Stimulated activated CD8-positive, alpha-beta memory T cell treated with anti-CD3 and anti-CD28 coated beads, Interleukin-12 subunit alpha, Interleukin-12 subunit beta, amount 100 ng/mL, for 4 hours (primary cell): ENCODE measurements around the gene SLCO3A1.

ENCODE experiments used
- DNase-seq: peaks from one replicate; pipeline ENCODE4 v3.0.0-alpha.2; 2020; ENCODE audit warnings: low read depth

The SLCO3A1 gene

DNA sequence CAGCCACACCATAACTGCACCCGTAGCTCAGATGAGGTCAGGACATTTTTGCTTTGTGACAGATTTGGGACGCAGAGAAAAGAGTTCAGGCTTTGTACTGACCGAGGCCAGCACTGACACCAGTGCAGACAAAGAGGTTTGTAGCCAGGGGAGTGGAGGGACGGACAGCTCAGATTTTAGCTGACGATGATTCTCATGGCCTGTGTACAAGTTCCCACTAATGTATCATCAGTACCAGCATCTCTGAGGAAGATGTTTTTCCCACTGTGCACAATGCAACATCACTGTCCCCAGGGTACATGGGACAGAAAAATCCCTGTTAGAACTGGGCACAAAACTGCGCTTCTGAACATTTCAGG is 112.7 kb downstream of the SLCO3A1 start:
- no peak for DNase-seq

DNA sequence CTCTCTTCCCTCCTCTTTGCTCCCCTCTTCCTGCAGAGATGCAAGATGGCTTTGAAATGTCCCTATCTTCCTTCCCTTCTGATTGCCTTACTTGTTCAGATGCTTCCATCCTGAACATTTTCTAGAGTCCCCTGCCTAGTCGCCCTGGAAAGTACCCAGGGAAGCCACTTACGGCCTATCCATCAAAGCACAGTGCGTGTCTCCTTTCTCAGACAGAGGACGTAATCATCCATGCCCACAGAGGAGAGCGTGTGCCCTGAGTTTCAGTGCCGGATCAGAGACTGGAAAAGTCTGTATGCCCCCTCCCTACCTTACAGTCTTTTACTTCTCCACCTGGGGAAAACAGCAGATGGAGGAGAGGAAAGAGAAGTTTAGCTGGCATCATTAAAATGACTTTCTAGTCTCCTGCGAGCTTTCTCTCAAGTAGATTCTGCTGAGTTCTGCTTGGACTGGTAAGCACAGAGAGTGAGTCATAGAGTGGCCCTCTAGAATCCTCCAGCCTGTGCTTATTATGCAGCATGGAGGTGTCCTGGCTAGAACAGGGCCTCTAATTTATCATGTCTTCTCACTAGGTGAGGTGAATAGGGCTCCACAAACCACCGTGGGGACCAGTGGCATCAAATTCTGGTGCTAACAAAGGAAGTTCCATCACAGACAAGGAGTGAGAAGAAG is 114.6 kb downstream of the SLCO3A1 start:
- no peak for DNase-seq

DNA sequence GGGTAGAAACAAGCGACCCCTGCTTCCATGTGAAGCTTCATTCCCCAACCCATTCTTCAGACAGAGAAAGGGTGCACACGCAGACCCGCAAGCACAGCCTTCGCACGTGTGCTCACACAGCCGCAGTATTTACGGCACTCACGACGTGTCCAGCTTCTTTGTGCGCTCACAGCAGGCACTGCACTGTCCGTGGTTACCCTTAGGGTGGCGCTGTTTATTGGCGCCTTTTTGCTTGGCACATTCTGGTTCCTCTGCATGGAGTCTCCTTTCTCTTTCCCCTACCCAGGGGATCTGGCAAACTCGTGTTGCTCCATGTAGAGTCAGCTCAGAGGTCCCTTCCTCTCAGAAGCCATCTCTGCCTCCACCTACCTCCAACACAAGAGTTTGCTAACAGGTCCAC is 115.1 kb downstream of the SLCO3A1 start:
- DNase-seq = no peak

DNA sequence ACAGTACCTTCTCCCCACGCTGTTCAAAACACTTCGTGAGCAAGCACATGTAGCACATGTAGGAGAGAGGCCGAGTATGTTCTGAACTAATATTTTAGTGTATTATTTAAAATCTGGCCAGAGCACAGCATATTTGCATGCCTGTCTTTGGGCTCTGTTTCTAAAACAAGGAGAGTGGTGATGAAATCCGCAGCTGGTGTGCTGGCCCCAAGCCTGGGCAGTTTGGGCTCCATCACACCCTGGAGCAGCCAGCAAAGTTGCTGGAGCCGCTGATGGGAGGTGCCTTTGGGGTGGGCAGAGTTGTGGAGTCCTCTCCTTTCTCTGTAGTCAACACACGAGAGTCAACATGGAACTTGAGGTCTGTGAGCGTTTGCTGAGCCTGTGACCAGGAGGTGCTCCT is 116.6 kb downstream of the SLCO3A1 start:
- no peak for DNase-seq

DNA sequence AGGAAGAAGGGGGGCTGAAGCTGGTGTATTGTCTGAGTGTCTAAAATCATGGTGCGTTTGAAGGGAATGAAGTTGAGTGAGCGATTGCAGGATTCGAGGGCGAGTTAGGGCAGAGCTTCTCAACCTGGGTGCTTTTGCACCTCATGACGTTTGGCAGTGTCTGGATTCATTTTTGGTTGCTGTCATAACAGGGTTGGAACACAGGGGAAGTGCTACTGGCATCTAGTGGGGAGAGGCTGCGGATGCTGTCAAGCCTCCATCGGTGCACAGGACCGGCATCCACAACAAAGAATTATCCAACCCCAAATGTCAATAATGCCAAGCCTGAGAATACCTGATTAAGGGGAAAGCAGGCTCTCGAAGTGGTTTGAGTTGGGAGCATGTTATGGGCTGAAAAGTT is 120.0 kb downstream of the SLCO3A1 start:
- DNase-seq = no peak

DNA sequence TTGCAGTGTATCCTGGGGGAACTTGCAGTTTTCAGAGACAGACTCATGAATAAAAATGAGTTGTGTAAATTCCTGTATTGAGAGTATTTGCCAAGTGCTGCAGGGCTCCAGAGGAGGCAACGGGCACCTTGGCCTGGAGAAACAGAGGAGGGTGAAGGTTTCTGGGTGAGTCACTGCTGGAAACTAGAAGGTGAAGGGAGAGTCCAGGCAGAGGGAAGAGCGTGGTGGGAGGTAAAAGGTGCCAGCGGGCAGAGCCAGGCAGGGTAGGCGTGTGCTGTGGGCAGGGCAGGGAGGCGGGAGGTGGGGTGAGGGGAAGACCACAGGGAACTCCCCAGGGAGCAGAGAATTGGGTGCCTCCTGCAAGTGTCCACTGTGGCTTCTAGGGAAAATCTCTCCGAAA is 120.8 kb downstream of the SLCO3A1 start:
- no peak for DNase-seq

DNA sequence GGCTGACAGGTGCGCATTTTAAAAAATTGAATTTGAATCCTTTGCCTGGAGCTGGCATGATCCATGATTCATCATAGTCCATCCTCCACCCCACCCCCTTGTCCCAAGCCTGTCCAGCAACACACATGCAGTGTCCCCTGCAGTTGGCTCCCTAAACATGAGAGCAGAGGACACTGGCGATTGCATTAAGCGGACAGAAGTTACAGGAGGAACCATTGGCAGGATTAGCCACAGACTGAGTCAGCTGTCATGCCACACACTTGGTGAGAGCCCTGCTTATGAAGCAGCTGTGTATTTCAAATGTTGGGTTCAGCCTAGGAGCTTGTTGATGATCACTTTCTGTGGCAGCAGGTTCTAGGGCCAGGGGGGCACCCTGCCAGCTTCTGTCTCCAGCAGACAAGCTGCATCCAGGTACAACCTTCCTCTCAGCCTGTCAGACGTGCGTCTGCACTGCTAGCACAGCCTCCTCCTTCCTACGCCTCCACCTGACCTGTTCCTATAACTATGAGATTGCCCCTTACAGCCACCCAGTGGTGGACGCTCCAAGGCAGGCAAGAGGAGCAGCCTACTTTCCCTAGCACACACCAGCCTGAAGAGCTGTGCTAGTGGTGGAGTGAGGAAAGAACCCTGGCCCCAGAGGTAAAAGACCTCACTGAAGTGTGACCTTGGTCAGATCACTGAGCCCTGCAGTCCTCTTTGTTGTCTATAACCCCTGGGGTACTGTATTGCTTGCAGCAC is 121.9 kb downstream of the SLCO3A1 start:
- DNase-seq = no peak

DNA sequence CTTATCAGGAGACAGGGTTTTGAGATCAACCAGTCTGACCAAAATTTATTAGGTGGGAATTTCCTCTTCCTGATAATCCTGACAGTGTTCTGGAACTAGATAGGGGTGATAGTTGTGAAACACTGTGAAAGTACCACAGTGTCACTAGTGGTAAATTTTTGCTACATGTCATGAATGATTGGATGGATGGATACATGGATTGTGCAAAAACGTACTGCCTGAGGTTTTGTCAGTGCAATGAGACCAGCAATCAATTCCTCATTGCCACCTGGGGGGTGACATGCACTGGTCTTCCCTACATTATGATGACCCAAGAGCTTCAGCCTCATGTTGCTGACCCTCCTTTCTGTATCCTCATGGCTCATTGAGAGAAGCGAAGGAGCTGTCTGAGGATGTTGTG is 123.5 kb downstream of the SLCO3A1 start:
- no peak for DNase-seq

DNA sequence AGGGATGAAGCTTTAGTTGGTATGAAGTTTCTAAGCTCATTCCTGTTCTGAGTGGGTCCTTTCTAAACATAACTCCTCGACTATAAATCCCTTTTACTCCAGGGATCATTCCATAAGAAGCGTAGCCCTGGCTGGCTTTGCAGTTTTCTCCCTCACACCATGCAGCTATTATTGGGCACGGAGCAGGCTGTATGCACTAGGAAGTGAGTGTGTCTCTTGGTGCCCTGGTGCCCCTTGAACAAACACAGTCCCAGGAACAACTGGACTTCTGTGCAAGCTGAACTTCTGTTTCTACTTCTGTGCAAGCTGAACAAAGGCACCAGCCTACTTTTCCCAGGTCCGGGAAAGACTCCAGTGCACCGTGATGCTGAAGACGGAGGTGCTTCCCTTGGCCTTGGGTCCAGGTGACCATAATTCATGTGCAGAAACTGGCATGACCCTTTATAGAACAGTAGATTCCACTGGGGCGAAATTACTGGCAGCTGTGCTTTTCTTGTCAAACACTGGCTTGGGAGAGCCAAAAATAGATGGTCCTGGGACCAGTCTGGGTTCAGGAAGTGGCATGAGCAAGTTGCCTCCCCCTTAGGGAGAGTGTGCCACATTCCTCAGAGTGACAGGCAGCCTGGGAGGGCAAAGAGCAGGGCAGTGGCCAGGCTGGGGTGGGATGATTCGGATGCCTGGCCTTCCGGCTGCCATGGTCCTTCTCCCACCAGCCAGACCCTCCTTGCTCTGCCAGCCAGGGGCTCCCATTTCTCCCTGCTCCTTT is 127.2 kb downstream of the SLCO3A1 start:
- no peak for DNase-seq

DNA sequence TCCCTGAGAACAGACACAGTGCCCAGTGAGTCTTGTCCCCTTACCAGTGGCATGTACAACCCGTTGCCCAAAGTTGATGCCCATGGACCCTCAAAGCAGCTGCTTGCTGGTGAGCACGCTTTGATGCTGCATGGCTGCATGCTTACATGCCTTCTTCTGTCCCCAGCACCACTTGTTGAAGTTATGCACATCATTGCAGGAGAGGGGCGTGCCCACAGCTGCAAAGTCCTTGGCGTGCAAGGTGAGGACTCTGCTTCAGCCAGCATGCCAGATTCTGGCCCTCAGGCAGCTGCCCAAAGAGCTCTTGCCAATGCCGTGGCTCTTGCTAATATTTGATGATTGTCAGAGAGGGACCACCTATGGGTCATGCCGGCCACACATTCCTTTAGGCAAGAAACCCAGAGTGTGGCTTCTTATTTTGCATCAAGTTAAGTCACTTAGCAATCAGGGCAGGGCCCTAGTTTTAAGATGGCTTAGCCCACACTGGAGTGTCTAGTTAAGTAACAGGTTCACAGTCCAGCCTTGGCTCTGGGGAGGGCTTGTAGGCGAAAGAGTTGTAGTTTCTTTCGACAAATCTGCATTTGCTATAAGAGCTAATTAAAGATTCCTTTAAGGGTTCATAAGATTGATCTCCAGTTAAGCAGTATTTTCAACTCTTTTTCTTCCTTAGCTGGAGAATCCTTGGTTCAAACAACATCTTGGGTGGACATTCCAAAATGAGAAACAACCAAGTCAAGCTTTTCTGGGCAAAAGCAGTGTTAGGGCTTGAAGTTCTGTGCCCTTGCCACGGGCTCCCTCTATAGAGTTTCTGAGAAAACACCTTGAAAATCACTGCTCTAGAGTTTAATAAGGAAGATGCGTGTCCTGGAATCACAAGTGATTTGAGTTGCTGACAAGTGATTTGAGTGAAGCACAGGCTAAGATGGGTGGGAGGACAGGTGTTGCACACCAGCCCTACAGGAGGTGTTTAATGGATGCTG is 128.6 kb downstream of the SLCO3A1 start:
- no peak for DNase-seq

DNA sequence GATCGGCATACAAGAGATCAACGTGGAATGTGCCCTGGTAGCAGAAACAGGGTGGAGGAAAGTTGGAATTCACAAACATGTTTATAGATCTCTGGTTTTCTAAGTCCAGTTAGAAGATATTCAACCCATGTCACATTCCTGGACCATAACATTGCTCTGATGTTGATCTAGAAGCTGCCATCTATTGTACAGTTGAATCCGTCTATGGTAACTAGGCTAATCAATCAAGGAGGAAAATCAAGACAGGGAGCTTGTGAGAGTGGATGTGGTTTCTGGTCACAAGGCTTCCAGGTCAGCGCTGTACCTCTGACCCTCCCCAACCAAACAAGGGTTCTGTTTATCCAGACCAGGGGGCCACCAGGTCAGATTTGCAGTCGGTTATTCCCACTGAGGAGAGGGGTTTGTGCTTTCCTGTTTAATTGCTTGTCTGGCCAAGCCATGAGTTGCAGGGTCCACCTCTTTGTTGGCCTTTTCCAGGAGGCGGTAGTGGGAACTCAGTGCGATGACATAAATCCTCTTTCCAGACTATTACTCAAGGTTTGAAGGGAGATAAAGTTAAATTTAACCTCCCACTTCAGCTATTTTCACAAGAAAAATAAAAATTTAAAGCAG is 130.3 kb downstream of the SLCO3A1 start:
- no peak for DNase-seq

DNA sequence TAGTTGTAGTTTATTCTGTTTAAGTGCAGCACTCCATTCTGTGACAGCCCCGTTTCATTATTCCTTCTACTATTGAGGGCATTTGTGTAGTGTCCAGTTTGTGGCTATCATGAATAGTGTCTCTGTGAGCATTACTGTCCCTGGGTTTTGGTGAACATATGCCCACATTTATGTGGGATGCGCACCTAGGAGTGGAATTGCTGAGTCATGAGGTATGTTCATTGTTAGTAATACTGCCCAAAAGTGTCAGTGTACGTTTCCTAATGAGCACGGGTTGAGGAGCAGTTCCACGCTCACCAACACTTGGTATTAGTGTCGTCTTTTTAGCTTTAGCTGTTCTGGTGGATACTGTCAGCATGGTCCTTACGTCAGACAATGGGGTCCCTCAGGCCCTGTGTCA is 131.8 kb downstream of the SLCO3A1 start:
- no peak for DNase-seq

DNA sequence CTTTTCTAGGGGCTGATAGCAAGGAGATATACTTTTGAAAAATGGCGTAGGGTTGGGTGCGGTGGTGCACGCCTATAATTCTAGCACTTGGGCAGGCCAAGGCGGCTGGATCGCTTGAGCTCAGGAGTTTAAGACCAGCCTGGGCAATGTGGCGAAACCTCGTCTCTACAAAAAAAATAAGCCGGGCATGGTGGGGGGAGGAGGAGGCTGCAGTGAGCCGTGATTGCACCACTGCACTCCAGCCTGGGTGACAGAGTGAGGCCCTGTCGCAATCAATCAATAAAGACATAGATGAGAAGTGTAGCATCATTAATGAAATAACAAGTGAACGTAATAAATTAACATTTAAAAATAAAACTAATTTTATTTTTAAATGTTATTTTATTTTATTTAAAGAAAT is 134.6 kb downstream of the SLCO3A1 start:
- DNase-seq = no peak

DNA sequence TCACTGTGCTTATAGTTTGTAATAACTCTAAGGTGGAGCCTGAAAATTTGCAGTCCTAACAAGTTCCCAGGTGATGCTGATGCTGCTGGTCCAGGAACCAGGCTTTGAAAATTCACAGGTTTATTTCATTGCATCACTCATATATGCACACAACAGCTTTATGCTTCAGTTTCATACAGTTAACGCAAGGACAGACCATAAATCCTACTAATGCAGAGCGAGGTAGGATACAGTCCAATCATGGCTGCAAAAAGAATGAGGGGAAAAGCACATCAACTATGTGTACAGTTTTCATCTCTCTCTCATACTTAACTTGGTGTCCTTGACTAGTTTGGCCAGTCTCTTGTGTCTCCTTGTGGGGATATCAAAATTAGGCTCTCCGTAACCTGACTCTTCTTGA is 135.1 kb downstream of the SLCO3A1 start:
- no peak for DNase-seq

DNA sequence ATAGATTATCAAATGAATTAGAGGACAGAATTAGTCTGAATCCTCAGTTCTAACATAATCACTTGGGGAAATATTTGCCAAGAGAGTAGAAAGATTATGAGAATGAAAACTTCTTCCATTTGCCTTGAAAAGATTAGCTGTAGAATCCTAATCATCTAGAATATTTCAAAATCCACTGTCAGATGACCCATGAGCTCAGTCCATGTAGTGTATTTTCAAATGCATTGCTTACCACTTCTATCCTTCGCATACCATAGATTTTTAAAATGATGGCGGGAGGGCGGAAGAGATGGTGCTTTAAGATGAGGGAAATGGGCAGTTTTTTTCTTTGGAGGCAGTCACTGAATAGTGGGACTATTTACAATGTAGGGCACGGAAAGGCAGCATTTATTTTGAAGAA is 136.3 kb downstream of the SLCO3A1 start:
- no peak for DNase-seq

DNA sequence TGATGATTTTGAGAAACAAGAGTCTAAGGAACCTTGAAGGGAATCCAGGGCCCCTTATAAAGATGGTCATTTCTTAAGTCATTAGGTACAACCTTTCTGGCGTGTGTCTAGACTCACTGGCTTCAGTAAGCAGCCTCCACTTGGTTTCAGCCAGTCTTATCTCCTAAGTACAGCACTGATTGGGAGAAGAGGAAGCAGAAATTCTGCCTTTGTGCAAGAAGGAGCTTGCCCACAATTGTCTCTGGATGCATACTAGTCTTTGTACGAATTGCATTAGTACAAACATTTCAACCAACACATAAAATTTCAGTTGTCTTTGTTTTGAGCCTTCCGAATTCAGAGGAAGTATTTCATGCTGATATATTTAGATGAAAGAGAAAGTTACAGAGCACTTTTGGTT is 139.4 kb downstream of the SLCO3A1 start:
- no peak for DNase-seq

DNA sequence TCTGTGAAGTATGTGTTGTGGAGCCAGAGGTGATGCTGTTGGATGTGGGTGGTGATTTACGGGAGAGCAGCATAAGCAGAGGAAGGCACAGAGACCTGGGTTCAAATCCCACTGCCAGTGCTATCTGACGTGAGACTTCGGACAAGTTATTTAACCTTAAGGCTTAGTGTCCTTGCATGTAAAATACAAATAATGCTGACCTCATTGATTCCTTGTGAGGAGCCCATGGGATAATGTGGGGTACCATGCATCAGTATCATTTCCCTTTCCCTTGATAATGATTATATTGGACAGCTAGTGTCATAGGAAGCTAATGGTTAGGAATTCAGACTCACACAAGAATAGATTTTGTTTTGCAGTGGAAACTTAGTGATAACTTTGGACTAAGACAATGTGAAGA is 141.6 kb downstream of the SLCO3A1 start:
- DNase-seq = no peak

DNA sequence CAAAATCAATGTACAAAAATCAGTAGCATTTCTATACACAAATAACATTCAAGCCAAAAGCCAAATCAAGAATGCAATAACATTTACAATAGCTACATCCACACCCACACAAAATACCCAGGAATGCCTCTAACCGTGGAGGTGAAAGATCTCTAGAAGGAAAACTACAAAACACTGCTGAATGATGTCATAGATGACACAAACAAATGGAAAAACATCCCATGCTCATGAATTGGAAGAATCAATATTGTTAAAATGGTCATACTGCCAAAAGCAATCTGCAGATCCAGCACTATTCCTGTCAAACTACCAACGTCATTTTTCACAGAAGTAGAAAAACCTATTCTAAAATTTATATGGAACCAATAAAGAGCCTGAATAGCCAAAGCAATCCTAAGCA is 143.7 kb downstream of the SLCO3A1 start:
- DNase-seq = no peak

DNA sequence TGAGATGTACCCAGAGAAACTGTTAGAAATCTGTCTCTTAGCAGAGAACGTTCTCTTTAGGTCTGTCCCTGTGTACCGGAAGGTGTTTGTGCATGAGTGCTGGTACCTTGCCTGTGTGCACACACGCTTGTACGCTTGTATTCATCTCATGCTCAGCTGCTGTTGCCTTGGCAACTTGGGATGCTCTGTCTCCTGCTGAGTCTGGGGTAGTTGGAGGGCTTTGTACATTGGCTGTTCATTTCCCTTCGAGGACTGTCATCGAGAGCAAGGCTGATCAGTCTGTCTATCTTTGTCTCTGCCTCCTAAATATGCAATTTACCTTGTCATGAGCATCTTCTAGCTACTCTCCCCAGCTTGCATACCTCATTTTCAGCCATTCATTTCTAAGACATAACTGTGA is 147.2 kb downstream of the SLCO3A1 start:
- DNase-seq = no peak

DNA sequence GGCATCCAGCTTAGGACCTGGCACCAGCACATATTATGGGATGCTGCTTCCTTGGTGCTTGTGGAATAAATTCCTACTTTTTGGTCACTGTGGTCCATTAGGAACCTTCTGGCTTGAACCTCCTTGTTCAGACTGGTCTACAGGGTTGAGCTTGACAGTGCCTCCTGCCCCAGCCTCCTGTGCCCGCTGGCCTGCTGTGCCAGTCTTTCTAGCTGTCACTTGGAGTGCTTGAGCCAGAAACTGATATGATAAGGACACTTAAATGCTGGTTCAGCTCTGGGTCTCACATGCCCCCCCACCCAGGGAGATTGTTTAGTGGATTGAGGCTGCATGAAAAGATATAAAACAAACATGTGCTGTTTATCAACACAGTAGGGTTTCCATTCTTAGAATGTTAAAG is 147.8 kb downstream of the SLCO3A1 start:
- no peak for DNase-seq

DNA sequence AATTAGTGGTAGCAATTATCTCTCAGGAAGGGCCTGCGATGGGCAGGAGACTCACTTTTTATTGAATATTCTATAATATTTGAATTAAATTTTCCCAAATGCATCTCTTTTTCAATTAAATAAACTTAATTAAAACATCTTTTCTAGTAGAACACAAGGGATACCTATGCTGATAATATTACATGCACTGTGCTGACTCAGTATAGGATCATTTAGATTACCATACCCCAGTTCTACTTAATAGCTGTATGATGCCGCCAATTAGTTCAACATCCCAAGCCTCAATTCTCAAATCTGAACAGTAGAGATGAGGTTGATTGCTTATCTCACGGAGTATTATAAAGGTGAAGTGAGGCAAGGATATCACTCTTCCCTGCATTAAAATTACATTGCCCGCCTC is 149.2 kb downstream of the SLCO3A1 start:
- DNase-seq = no peak
